Fibroblast of skin of right quadriceps (primary cell): Measurements from ENCODE around the gene FMNL1.

Experiments used
- DNase-seq: peaks from one replicate; pipeline ENCODE4 v3.0.0-alpha.2; 2013

FMNL1 gene

GRCh38 chr17:45221081-45222013 lies at the start of gene FMNL1:
TSS of gene FMNL1 (plus strand) at chr17:45221885. CDS start at chr17:45222125, 240 bp downstream.
- no peak for DNase-seq

GRCh38 chr17:45172232-45172540 lies 49.5 kb upstream of the FMNL1 start:
- no peak for DNase-seq

- DNase-seq: peak; percentile 89
These were observed 49.0 kb upstream of the FMNL1 start for GRCh38 chr17:45172541-45173286.

GRCh38 chr17:45175759-45176115 lies 45.9 kb upstream of the FMNL1 start:
- no peak for DNase-seq

- no peak for DNase-seq
These were observed 44.1 kb upstream of the FMNL1 start for GRCh38 chr17:45177563-45177962.

- DNase-seq: no peak
These were observed 37.5 kb upstream of the FMNL1 start for GRCh38 chr17:45184144-45184543.

- no peak for DNase-seq
These were observed 34.8 kb upstream of the FMNL1 start for GRCh38 chr17:45186801-45187354.

GRCh38 chr17:45189009-45189408 lies 32.7 kb upstream of the FMNL1 start:
- DNase-seq: no peak

GRCh38 chr17:45190503-45191255 lies 31.0 kb upstream of the FMNL1 start:
- DNase-seq: no peak

- no peak for DNase-seq
These were observed 26.3 kb upstream of the FMNL1 start for GRCh38 chr17:45195424-45195823.

- DNase-seq: no peak
These were observed 24.6 kb upstream of the FMNL1 start for GRCh38 chr17:45197108-45197507.

- DNase-seq: peak; percentile 80
These were observed 23.9 kb upstream of the FMNL1 start for GRCh38 chr17:45197555-45198334.

GRCh38 chr17:45200701-45201100 lies 21.0 kb upstream of the FMNL1 start:
- no peak for DNase-seq

GRCh38 chr17:45201457-45201856 lies 20.2 kb upstream of the FMNL1 start:
- DNase-seq: no peak

- DNase-seq: peak; percentile 20
These were observed 19.8 kb upstream of the FMNL1 start for GRCh38 chr17:45201880-45202279.

- peak; percentile 83 for DNase-seq
These were observed 2.6 kb upstream of the FMNL1 start for GRCh38 chr17:45218895-45219661.

- no peak for DNase-seq
These were observed 1.6 kb upstream of the FMNL1 start for GRCh38 chr17:45220079-45220478.

- DNase-seq: no peak
These were observed 266 bp downstream of the FMNL1 start for GRCh38 chr17:45222014-45222288.

GRCh38 chr17:45222289-45222995 lies 757 bp downstream of the FMNL1 start:
- no peak for DNase-seq

GRCh38 chr17:45222996-45223538 lies 1.4 kb downstream of the FMNL1 start:
- no peak for DNase-seq
